GM19328 (cell line): Measurements from ENCODE around the gene PRKCB.
"Not testable (repeated sequence)": the region's sequence is repeated elsewhere in the genome, so short reads cannot be mapped to it uniquely, and the experiment has no call there.

Experiments used
- ATAC-seq: cut with Tn5 transposase; IDR thresholded peaks from one replicate; pipeline ENCODE4 v1.9.1; 2021; ENCODE audit warnings: mild to moderate bottlenecking, moderate library complexity; ENCODE audit not compliant: unreplicated experiment

PRKCB gene

GRCh38 chr16:24150282-24150681, 314.5 kb downstream of the PRKCB start:
- no peak for ATAC-seq

- no peak for ATAC-seq
These were observed 315.7 kb downstream of the PRKCB start for GRCh38 chr16:24151482-24151939.

GRCh38 chr16:24152048-24152447, 316.3 kb downstream of the PRKCB start:
- not testable (repeated sequence) for ATAC-seq

GRCh38 chr16:24152826-24153225, 317.0 kb downstream of the PRKCB start:
- ATAC-seq, result no peak

- no peak for ATAC-seq
These were observed 321.0 kb downstream of the PRKCB start for GRCh38 chr16:24156777-24157176.

- ATAC-seq, result no peak
These were observed 328.2 kb downstream of the PRKCB start for GRCh38 chr16:24163935-24164334.

- no peak for ATAC-seq
These were observed 328.6 kb downstream of the PRKCB start for GRCh38 chr16:24164416-24164815.

- ATAC-seq, result no peak
These were observed 329.5 kb downstream of the PRKCB start for GRCh38 chr16:24165273-24165672.

GRCh38 chr16:24166661-24167528, 331.1 kb downstream of the PRKCB start:
- no peak for ATAC-seq

GRCh38 chr16:24168856-24169255, 333.1 kb downstream of the PRKCB start:
- ATAC-seq, result no peak

GRCh38 chr16:24170407-24170806, 334.6 kb downstream of the PRKCB start:
- ATAC-seq, result no peak

- no peak for ATAC-seq
These were observed 338.7 kb downstream of the PRKCB start for GRCh38 chr16:24174504-24174903.

GRCh38 chr16:24174957-24175356, 339.2 kb downstream of the PRKCB start:
- no peak for ATAC-seq

- ATAC-seq, result no peak
These were observed 342.7 kb downstream of the PRKCB start for GRCh38 chr16:24178496-24178895.

GRCh38 chr16:24180451-24180850, 344.7 kb downstream of the PRKCB start:
- ATAC-seq, result no peak

- ATAC-seq, result no peak
These were observed 352.3 kb downstream of the PRKCB start for GRCh38 chr16:24188021-24188542.

GRCh38 chr16:24188751-24189318, 353.1 kb downstream of the PRKCB start:
- no peak for ATAC-seq

- no peak for ATAC-seq
These were observed 354.2 kb downstream of the PRKCB start for GRCh38 chr16:24189941-24190340.

- ATAC-seq, result no peak
These were observed 356.2 kb downstream of the PRKCB start for GRCh38 chr16:24191876-24192402.

GRCh38 chr16:24195221-24195620, 359.4 kb downstream of the PRKCB start:
- ATAC-seq, result no peak

- ATAC-seq, result no peak
These were observed 363.2 kb downstream of the PRKCB start for GRCh38 chr16:24198807-24199533.
